HG03060 (cell line): ENCODE data around the gene IL34.
"Not testable (repeated sequence)": the region's sequence is repeated elsewhere in the genome, so short reads cannot be mapped to it uniquely, and the experiment has no call there.

Source experiments
- ATAC-seq: cut with Tn5 transposase; IDR thresholded peaks from one replicate; pipeline ENCODE4 v1.9.1; 2021; ENCODE audit warnings: low read depth, moderate number of reproducible peaks; ENCODE audit not compliant: unreplicated experiment

The IL34 gene

GRCh38 chr16:70630960-70631745 lies 15.2 kb upstream of the IL34 start:
- no peak for ATAC-seq

GRCh38 chr16:70632273-70632672 lies 14.1 kb upstream of the IL34 start:
- no peak for ATAC-seq

- not testable (repeated sequence) for ATAC-seq
Measured at GRCh38 chr16:70633617-70634016, 12.7 kb upstream of the IL34 start.

- ATAC-seq = no peak
Measured at GRCh38 chr16:70634861-70635260, 11.5 kb upstream of the IL34 start.

- no peak for ATAC-seq
Measured at GRCh38 chr16:70635336-70636016, 10.9 kb upstream of the IL34 start.

GRCh38 chr16:70638814-70639792 lies 7.3 kb upstream of the IL34 start:
- no peak for ATAC-seq

- no peak for ATAC-seq
Measured at GRCh38 chr16:70642633-70643032, 3.7 kb upstream of the IL34 start.

- not testable (repeated sequence) for ATAC-seq
Measured at GRCh38 chr16:70643264-70643663, 3.1 kb upstream of the IL34 start.

GRCh38 chr16:70644763-70645597 lies 1.4 kb upstream of the IL34 start:
- no peak for ATAC-seq

GRCh38 chr16:70647441-70648359 lies 1.3 kb downstream of the IL34 start:
- no peak for ATAC-seq

- ATAC-seq = no peak
Measured at GRCh38 chr16:70648606-70649005, 2.2 kb downstream of the IL34 start.

GRCh38 chr16:70649300-70649699 lies 2.9 kb downstream of the IL34 start:
- ATAC-seq = no peak

GRCh38 chr16:70650216-70650615 lies 3.9 kb downstream of the IL34 start:
- no peak for ATAC-seq

- ATAC-seq = no peak
Measured at GRCh38 chr16:70651524-70651923, 5.2 kb downstream of the IL34 start.

GRCh38 chr16:70652322-70652721 lies 6.0 kb downstream of the IL34 start:
- ATAC-seq = no peak

GRCh38 chr16:70653406-70653805 lies 7.0 kb downstream of the IL34 start:
- no peak for ATAC-seq

GRCh38 chr16:70653809-70654771 lies 7.7 kb downstream of the IL34 start:
- no peak for ATAC-seq
